Bronchial epithelial cell (primary cell): ENCODE measurements around the gene PROSER3. TPM values are rescaled to one million over a fixed set of nuclear protein-coding genes. Genes with fewer than 3 reads are reported as not detected.

Source experiments
- DNase-seq: peaks from one replicate; pipeline ENCODE4 v3.0.0-alpha.2; 2010; ENCODE audit warnings: low read depth
- FAIRE-seq: peaks from 2 replicates; lab custom pipeline; 2011; peaks lifted over from hg19 to GRCh38; lab: Jason Lieb, UNC
- H3K27me3 ChIP-seq: 2 replicates; pipeline ENCODE4 v1.5.1; 2011; ENCODE audit warnings: low read length; ENCODE audit not compliant: control insufficient read depth, insufficient read depth
- H3K36me3 ChIP-seq: 2 replicates; pipeline ENCODE4 v1.5.1; 2011; ENCODE audit warnings: low read length; ENCODE audit not compliant: control insufficient read depth, insufficient read depth
- H3K4me3 ChIP-seq: 2 replicates; pipeline ENCODE4 v1.5.1; 2011; ENCODE audit warnings: mild to moderate bottlenecking, low read depth, low read length, control low read depth
- CTCF ChIP-seq: IDR thresholded peaks from 2 replicates; pipeline ENCODE4 v1.5.1; 2011; ENCODE audit warnings: mild to moderate bottlenecking, moderate library complexity, low read length, control low read depth, inconsistent platforms; ENCODE audit not compliant: insufficient read depth, severe bottlenecking
- total RNA-seq: library from RNA; depleted of rRNA; stranded (reverse); fragments of >200 nt; gene quantifications from 2 replicates; pipeline ENCODE4 v1.2.1, GENCODE V29; 2014

Gene PROSER3
- total RNA-seq, 1 donor from 2014 or later = 1.3 TPM

GRCh38 chr19:35759697-35760096 is 1.7 kb downstream of the PROSER3 start:
- FAIRE-seq (no peak), DNase-seq (no peak)
- Histone ChIP-seq H3K27me3 (no peaks in the 10 kb centered on the region), H3K36me3 (peaks cover 12% of the 10 kb centered on the region), H3K4me3 (no peak overlapping the region)
- no peak for TF ChIP-seq CTCF

- peak; percentile 36 for DNase-seq
- H3K36me3 ChIP-seq = peaks cover 17% of the 10 kb centered on the region
- no peak for FAIRE-seq
Measured at GRCh38 chr19:35760711-35761349, 2.9 kb downstream of the PROSER3 start.

GRCh38 chr19:35764432-35765315 is 6.7 kb downstream of the PROSER3 start:
- no peak for TF ChIP-seq CTCF
- no peak for DNase-seq
- Histone ChIP-seq H3K27me3 (no peaks in the 10 kb centered on the region), H3K4me3 (no peak overlapping the region), H3K36me3 (peaks cover 22% of the 10 kb centered on the region)
- no peak for FAIRE-seq

More at GRCh38 chr19:35760711-35761349, 2.9 kb downstream of the PROSER3 start:
- no peaks in the 10 kb centered on the region for H3K27me3 ChIP-seq
- TF ChIP-seq CTCF = no peak
- no peak overlapping the region for H3K4me3 ChIP-seq

GRCh38 chr19:35766571-35767104 is 8.7 kb downstream of the PROSER3 start:
- no peaks in the 10 kb centered on the region for H3K27me3 ChIP-seq
- DNase-seq (no peak), FAIRE-seq (no peak)
- peaks cover 21% of the 10 kb centered on the region for H3K36me3 ChIP-seq
- no peak for TF ChIP-seq CTCF
- H3K4me3 ChIP-seq = no peak overlapping the region

- Histone ChIP-seq H3K36me3 (peaks cover 16% of the 10 kb centered on the region), H3K27me3 (no peaks in the 10 kb centered on the region), H3K4me3 (no peak overlapping the region)
- FAIRE-seq (no peak), DNase-seq (no peak)
- TF ChIP-seq CTCF = no peak
Measured at GRCh38 chr19:35767288-35768081, 9.5 kb downstream of the PROSER3 start.
